GM21529 (cell line): ENCODE results near the gene TAF11L14.

Experiments used
- ATAC-seq: cut with Tn5 transposase; IDR thresholded peaks from one replicate; pipeline ENCODE4 v1.9.1; 2021; ENCODE audit not compliant: unreplicated experiment

Gene TAF11L14

DNA sequence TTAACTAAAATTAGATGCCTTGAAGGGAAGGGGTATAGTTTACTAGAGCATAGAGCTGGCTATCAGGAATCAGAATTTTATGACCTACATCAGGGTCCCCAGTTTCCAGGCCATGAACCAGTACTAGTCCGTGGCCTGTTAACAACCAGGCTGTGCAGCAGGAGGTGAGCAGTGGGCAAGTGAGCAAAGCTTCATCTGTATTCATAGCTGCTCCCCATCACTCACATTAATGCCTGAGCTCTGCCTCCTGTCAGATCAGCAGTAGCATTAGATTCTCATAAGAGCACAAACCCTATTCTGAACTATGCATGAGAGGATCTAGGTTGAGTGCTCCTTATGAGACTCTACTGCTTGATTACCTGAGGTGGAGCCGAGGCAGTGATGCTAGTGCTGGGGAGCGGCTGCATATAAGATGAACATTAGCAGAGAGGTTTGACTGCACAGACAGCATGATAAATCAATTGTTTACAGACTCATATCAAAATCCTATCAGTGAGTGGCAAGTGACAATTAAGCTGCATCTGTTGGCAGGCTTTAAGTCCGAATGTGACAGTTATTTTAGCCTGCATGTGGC is 44.6 kb downstream of the TAF11L14 start:
- ATAC-seq: no peak

DNA sequence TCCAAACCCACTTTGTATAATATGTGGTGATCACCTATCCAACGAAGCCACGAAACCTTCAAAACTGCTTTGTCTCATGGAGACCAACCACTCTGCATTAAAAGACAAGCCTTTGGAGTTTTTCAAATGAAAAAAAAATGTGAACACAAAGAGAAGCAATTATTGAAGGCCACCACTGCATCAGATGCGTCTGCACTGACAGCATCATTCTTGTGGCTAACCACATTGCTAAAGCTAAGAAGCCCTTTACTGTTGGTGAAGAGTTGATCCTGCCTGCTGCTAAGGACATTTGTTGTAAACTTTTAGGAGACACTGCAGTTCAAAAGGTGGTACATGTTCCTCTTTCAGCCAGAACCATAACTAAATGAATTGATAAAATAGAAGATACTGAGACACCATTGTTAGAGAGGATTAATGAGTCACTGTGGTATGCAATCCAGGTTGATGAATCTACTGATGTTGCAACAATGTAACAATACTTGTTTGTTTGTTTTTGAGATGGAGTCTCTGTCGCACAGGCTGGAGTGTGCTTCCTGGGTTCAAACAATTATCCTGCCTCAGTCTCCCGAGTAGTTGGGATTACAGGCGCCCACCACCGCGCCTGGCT is 45.4 kb downstream of the TAF11L14 start:
- ATAC-seq: no peak

GRCh38 chr5:17680737-17681136 is 46.5 kb downstream of the TAF11L14 start:
- ATAC-seq: no peak
